Neuron (in vitro differentiated cells): Measurements from ENCODE around the gene ERN1.

Experiments
- H2AFZ ChIP-seq: one replicate; pipeline ENCODE4 v1.6.1; 2013; ENCODE audit warnings: low read depth, mild to moderate bottlenecking, inconsistent platforms, low read length, moderate library complexity
- H3K27me3 ChIP-seq: one replicate; pipeline ENCODE4 v1.6.1; 2013; ENCODE audit warnings: low read length; ENCODE audit not compliant: insufficient read depth
- H3K36me3 ChIP-seq: one replicate; pipeline ENCODE4 v1.6.1; 2013; ENCODE audit warnings: low read length; ENCODE audit not compliant: insufficient read depth
- H3K4me1 ChIP-seq: one replicate; pipeline ENCODE4 v1.6.1; 2013; ENCODE audit warnings: low read length; ENCODE audit not compliant: insufficient read depth
- H3K4me3 ChIP-seq: 2 replicates; pipeline ENCODE4 v1.5.1; 2013; ENCODE audit warnings: mild to moderate bottlenecking, low read length, moderate library complexity
- H3K9me3 ChIP-seq: one replicate; pipeline ENCODE4 v1.6.1; 2013; ENCODE audit warnings: low read length

Gene ERN1

DNA sequence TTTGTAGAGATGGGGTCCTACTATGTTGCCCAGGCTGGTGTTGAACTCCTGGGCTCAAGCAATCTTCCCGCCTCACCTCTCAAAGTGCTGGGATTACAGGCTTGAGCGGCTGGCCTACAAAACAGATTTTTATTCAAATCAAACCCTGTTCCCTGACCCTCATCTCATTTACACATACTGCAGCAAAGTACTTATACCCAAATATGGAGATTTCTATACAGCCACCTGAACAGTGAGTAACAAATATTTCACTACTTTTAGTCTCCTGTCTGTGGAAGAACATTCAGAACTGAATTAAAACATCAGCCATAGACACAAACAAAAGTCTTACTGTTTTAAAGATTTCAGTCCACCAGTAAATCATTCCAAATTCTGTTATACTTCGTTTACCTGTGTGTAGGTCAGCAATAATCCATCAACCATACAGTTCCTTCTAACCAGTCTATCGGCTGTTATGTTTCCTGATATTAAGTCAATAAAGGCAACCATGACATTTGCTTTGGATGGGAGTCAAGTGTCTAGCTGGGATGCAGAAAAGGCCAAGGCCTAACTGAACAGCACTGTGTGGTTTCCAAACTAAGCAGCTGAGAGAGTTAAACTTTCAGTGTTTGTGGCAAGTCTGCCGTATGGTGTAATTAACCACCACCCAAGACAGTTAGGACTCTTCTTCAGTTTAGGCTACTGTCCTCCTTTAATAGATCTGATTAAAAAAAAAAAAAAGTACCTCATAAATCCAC is 22.3 kb downstream of the ERN1 start:
- H3K4me1 ChIP-seq, result peaks cover 11% of the 10 kb centered on the region
- no peaks in the 10 kb centered on the region for H3K27me3 ChIP-seq
- H3K9me3 ChIP-seq, result no peaks in the 10 kb centered on the region
- no peak overlapping the region for H3K4me3 ChIP-seq
- no peaks in the 10 kb centered on the region for H3K36me3 ChIP-seq
- H2AFZ ChIP-seq, result no peak overlapping the region

DNA sequence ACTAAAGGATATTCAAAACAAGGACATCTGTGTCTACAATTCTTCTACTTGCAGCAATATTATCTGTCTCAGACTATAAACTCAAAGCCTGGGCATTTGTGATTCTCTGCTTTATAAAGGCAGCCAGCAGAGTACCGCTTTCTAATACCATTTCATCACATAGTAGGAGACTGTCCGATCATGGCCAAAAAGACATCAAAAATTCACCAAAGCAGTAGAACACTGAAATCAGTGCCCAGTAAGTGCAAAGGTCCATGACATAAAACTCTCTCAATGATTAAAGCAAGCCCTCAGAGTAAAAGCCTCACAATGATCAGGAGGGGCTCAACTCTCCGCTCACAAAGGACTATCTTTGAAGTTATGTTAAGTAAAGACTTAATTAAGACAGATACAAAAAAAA is 23.0 kb downstream of the ERN1 start:
- Histone ChIP-seq H3K36me3 (no peaks in the 10 kb centered on the region), H3K4me1 (peaks cover 11% of the 10 kb centered on the region), H3K27me3 (no peaks in the 10 kb centered on the region), H3K4me3 (no peak overlapping the region), H3K9me3 (no peaks in the 10 kb centered on the region), H2AFZ (no peak overlapping the region)

DNA sequence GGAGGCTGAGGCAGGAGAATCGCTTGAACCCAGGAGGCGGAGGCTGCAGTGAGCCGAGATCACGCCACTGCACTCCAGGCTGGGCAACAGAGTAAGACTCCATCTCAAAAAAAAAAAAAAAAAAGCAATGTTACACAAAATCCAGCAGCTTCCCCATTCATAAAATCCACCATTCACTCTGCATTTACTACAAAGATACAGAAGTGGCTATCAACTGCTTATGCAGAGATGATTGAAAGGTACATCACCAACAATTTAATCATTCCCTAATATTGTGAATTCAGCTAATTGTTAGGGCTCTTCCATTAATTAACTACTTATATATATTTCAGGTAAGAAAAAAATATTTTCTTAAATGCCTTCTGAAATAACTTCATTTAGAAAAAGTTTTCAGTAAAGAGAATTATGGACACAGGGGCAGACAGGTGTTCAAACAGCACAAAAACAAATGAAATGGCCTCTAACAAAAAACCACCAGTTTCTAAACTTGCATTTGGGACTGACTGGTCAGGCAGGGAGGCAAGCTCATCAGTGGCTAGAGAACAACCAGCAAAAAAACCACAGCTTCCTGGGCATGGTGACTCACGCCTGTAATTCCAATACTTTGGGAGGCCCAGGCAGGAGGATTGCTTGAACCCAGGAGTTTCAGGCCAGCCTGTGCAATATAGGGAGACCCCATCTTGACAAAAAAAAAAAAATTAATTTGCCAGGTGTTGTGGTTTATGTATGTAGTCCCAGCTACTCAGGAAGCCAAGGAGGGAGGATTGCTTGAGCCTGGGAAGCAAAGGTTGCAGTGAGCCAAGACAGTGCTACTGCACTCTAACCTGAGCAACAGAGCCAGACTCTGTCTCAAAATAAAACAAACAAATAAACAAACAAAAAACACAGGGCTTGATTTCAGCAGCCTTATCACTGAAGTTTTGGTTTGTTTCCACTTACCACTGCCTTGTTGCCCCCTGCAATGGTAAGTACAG is 26.3 kb downstream of the ERN1 start:
- Histone ChIP-seq H3K27me3 (no peaks in the 10 kb centered on the region), H3K36me3 (no peaks in the 10 kb centered on the region), H3K4me1 (peaks cover 5% of the 10 kb centered on the region), H3K9me3 (no peaks in the 10 kb centered on the region), H2AFZ (no peak overlapping the region), H3K4me3 (no peak overlapping the region)

DNA sequence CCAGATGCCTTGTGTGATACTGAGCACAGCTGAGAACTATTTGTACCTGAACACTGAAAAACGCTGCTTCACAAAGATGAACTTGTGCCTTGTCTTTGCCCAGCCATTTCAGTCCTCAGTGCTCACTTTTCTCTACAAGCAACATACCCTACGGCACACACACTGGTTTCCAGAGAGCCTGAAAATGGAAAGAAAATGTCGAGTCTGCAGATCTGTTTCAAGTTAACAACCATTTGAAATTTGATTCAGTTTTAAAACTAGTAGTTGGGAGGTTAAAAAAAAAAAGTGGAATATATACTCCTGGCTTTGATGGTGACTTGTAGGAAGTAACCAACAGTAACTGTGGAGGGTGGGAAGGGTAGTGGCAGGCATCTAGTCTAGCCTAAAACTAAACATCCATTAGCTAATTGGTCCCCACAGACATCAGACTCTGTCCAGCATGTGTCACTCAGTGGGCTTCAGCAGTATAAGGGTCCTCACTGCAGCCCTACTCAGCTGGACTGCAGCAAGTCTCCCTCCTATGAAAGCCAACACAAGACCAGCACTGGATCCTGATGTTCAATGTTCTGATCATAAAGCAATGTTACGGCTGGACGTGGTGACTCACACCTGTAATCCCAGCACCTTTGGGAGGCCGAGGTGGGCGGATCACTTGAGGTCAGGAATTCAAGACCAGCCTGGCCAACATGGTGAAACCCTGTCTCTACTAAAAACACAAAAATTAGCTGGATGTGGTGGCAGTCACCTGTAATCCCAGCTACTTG is 27.1 kb downstream of the ERN1 start:
- Histone ChIP-seq H3K4me1 (peaks cover 5% of the 10 kb centered on the region), H3K4me3 (no peak overlapping the region)

DNA sequence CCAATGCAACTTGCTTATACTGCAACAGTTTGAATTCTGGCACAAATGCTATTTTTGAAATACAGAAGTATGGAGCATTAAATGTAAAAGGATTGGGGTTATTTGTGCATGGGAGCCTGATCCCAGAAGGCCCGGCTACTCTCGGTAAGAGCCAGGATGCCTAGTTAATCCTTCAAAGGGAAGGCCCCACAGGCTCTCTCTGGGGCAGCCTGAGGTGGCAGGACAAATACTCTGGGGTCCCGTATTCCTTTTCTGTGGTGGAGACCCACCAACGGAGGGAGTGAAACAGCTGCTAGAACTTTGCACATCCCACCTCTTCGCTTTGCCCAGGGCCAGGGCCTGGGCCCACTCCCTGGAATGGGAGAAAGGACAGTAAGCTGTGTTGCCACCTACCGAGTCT is 30.4 kb downstream of the ERN1 start:
- Histone ChIP-seq H3K36me3 (no peaks in the 10 kb centered on the region), H3K4me3 (no peak overlapping the region), H3K9me3 (no peaks in the 10 kb centered on the region), H2AFZ (no peak overlapping the region), H3K4me1 (peaks cover 5% of the 10 kb centered on the region), H3K27me3 (no peaks in the 10 kb centered on the region)

More for the DNA sequence above, 27.1 kb downstream of the ERN1 start:
- H3K27me3 ChIP-seq, result no peaks in the 10 kb centered on the region
- no peaks in the 10 kb centered on the region for H3K36me3 ChIP-seq
- H2AFZ ChIP-seq, result no peak overlapping the region
- no peaks in the 10 kb centered on the region for H3K9me3 ChIP-seq

DNA sequence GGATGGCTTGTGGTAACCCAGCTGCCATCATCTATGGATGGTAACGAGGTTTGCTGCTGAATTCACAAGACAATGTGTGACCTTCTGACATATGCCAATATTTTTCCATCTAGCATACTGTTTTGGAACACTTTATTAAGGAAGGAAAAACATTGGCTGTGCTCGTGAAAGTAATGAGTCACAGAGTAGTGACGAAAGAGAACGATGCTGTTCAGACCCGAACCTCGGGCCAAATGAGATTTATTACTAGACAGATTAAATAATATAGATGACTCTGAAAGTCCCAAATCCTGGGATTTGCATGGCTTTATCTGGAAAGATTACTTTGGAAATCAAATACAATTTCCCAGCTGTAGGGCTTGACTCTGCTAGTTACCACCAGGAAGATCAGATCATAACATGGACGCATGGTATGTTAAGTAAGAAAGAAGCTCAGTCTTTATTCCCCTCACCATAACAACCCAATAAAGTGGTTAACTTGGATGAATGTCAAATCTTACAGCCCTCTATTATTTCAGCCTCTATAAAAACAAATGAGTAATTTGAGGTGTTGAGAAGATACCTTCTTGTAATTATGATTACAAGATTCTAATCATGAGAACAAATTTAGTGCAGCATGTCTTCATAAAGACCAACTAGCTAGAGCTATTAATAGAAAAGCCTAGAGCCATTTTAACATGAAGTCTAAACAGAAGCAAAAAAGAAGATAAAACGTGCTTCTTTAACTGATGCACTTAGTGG is 32.6 kb downstream of the ERN1 start:
- H2AFZ ChIP-seq, result no peak overlapping the region
- H3K36me3 ChIP-seq, result no peaks in the 10 kb centered on the region
- peaks cover 5% of the 10 kb centered on the region for H3K4me1 ChIP-seq
- H3K9me3 ChIP-seq, result no peaks in the 10 kb centered on the region
- no peak overlapping the region for H3K4me3 ChIP-seq
- H3K27me3 ChIP-seq, result no peaks in the 10 kb centered on the region

DNA sequence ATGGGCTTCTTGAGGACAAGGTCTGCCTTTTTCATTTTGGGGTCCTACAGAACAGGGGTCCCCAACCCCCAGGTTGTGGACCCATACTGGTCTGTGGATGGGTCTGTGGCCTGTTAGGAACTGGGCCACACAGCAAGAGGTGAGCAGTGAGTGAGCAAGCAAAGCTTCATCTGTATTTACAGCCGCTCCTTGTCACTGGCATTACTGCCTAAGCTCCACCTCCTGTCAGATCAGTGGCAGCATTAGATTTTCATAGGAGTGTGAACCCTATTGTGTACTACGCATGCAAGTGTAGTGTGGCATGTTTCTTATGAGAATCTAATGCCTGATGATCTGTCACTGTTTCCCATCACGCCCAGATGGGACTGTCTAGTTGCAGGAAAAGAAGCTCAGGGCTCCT is 33.9 kb downstream of the ERN1 start:
- H3K4me1 ChIP-seq, result peaks cover 5% of the 10 kb centered on the region
- no peaks in the 10 kb centered on the region for H3K9me3 ChIP-seq
- no peak overlapping the region for H2AFZ ChIP-seq
- H3K27me3 ChIP-seq, result no peaks in the 10 kb centered on the region
- H3K4me3 ChIP-seq, result no peak overlapping the region
- H3K36me3 ChIP-seq, result no peaks in the 10 kb centered on the region

DNA sequence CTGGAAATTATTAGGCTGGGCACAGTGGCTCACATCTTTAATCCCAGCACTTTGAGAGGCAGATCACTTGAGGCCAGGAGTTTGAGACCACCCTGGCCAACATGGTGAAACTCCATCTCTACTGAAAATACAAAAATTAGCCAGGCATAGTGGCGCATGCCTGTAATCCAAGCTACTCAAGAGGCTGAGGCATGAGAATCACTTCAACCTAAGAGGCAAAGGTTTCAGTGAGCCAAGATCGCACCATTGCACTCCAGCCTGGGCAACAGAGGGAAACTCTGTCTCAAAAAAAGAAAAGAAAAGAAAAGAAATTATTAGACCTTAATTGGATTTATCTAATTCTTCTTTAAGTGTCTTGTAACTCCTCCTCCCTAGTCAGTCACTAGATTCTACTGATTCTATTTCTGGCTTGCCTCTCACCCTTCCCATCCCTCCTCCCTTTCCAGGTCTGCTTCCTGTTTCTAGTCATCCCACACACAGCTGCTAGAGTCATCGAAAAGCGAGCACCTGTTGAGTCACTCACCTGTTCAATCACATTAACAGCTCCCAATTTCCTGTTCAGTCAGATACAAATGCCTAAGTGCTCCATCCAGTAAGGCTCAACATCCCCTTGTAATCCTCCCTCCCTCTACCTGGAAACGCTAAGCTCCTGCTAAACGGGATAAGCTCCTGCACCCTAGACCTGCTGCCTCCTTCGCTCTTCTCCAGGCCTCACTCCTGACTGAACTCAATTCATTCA is 34.6 kb downstream of the ERN1 start:
- Histone ChIP-seq H3K27me3 (no peaks in the 10 kb centered on the region), H3K9me3 (no peaks in the 10 kb centered on the region), H3K4me1 (peaks cover 5% of the 10 kb centered on the region), H3K4me3 (no peak overlapping the region), H3K36me3 (no peaks in the 10 kb centered on the region), H2AFZ (no peak overlapping the region)

DNA sequence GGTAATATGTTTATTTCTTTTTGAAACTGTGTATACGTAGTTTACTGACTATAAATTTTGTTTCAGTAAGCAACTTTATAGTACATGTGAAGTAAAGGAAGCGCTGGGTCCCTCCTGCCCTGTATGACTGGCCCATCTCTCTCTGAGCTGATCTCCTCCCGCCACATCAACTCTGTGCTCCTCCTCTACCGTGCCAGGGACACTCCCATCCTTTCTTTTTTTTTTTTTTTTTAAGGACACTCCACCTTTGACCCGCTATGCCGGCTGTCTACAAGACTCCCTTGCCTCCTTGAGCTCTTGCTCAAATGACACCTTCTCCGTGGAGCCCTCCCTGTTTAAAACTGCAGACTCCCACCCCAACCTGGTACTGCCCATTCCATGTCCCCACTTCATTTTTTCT is 35.5 kb downstream of the ERN1 start:
- no peaks in the 10 kb centered on the region for H3K36me3 ChIP-seq
- no peaks in the 10 kb centered on the region for H3K9me3 ChIP-seq
- H2AFZ ChIP-seq, result no peak overlapping the region
- H3K4me1 ChIP-seq, result peaks cover 4% of the 10 kb centered on the region
- no peak overlapping the region for H3K4me3 ChIP-seq
- H3K27me3 ChIP-seq, result no peaks in the 10 kb centered on the region

DNA sequence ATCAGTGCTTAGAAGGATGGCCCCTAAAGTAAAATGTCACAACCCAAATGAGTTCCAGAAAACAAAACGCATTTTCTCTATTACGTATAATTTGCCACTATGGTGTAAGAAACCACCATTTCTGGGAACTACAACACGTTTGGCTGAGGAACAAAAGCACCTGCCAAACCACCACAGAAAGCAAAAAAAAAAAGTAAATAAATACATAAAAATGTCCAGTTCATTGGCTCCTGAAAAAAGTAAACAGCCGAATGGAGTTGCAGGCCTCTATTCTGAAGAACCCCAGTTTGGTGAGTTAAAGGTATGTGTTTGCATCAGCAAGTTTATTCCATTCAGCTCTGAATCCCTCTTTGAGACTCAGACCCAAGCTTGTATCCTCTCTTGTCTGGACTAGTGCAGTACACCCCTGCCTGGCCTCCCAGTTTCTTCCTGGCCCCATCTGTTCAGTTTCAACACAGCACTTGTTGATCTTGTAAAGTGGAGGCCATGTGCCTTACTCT is 36.9 kb downstream of the ERN1 start:
- Histone ChIP-seq H3K36me3 (no peaks in the 10 kb centered on the region), H3K9me3 (no peaks in the 10 kb centered on the region), H3K4me1 (no peaks in the 10 kb centered on the region), H3K4me3 (no peak overlapping the region), H3K27me3 (no peaks in the 10 kb centered on the region), H2AFZ (no peak overlapping the region)

DNA sequence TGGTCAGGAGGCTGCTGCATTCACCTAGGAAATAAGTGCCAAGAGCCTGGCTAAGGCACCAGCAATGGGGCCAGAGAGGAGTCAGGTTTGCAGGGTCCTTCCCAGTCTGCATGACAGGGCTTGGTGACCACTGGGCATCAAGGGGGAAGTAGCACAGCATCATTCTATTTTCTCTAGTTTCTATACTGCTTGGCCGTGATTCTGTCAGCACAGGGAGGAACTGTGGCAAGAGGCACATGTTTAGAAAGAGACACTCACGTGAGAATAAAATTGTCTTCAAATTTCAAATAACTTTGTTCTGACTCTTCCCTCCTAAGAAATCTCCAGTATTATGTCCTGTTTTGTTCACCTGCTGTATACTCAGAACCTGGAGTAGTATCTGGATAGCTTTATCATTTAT is 37.8 kb downstream of the ERN1 start:
- no peaks in the 10 kb centered on the region for H3K4me1 ChIP-seq
- no peak overlapping the region for H3K4me3 ChIP-seq
- H3K9me3 ChIP-seq, result no peaks in the 10 kb centered on the region
- no peaks in the 10 kb centered on the region for H3K36me3 ChIP-seq
- H2AFZ ChIP-seq, result no peak overlapping the region
- no peaks in the 10 kb centered on the region for H3K27me3 ChIP-seq

DNA sequence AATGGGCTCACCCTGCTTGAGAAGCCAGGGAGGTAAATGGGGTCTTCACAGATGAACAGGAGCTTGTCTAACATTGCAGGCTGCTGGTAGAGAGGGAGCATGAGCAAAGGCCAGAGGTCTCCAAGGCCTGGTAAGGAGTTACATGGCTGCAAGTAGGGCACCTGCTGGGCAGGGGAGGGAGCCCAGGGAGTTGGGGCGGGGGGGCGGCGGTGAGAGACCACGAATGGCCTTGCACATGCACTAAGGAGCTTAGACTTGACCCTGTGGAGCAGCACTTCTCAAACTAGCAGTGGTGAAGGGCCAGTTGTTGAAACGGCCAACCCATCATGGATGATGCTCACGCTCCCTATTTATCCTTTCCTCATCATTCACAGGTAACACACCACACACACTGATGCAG is 38.4 kb downstream of the ERN1 start:
- H3K27me3 ChIP-seq, result no peaks in the 10 kb centered on the region

More for the DNA sequence above, 38.4 kb downstream of the ERN1 start:
- Histone ChIP-seq H2AFZ (no peak overlapping the region), H3K4me3 (no peak overlapping the region), H3K4me1 (no peaks in the 10 kb centered on the region), H3K36me3 (no peaks in the 10 kb centered on the region), H3K9me3 (no peaks in the 10 kb centered on the region)
